ENCODE data around the gene IRX1. TPM values are rescaled to one million over a fixed set of nuclear protein-coding genes. Genes with fewer than 3 reads are reported as not detected.

The IRX1 gene
- total RNA-seq, 1 experiment from 2014 or later, result 4.1 TPM

GRCh38 chr5:3594510-3595005 is 1.1 kb upstream of the IRX1 start:
- Histone ChIP-seq H3K4ac (ENCODE audit: low read depth, low read length) (no peak overlapping the region), H2AFZ (ENCODE audit: low read length) (no peak overlapping the region), H3K9ac (ENCODE audit: extremely low read depth, insufficient read length, low read length) (no peak overlapping the region), H2BK12ac (ENCODE audit: insufficient read length, low read depth, low read length) (no peak overlapping the region), H4K20me1 (ENCODE audit: control insufficient read depth, insufficient read depth, insufficient read length) (no peaks in the 10 kb centered on the region), H3K79me2 (ENCODE audit: insufficient read depth, low read length) (no peaks in the 10 kb centered on the region), H3K4me2 (ENCODE audit: insufficient read depth, insufficient read length, low read length) (peak overlapping the region; percentile 40), H3K27ac (ENCODE audit: insufficient read length, low read depth, low read length) (no peak overlapping the region), H3K14ac (ENCODE audit: insufficient read depth, low read length) (no peak overlapping the region), H2BK20ac (ENCODE audit: low read depth, low read length, poor library complexity, severe bottlenecking) (no peak overlapping the region), H3K79me1 (ENCODE audit: insufficient read depth, low read depth, low read length, poor library complexity, severe bottlenecking) (no peaks in the 10 kb centered on the region), H4K91ac (ENCODE audit: insufficient read length, low read depth, low read length) (no peak overlapping the region), H2AK5ac (ENCODE audit: insufficient read length, low read length) (no peak overlapping the region), H3K4me1 (ENCODE audit: insufficient read depth, low read length) (0 out of 2 replicates have a peak, but pooled peaks cover 2% of the 10 kb centered on the region), H3K9me3 (ENCODE audit: control insufficient read depth, low read depth, low read length) (no peaks in the 10 kb centered on the region), H2BK120ac (ENCODE audit: low read depth, low read length, poor library complexity, severe bottlenecking) (no peak overlapping the region), H4K5ac (ENCODE audit: insufficient read length, low read depth, low read length) (no peak overlapping the region), H3K18ac (ENCODE audit: insufficient read length, low read depth, low read length) (no peak overlapping the region), H3K27me3 (ENCODE audit: insufficient read depth, low read length) (peaks cover 88% of the 10 kb centered on the region), H3K23me2 (ENCODE audit: insufficient read length, low read depth, low read length, poor library complexity, severe bottlenecking) (peaks cover 19% of the 10 kb centered on the region), H3K23ac (ENCODE audit: insufficient read length, low read depth, low read length) (no peak overlapping the region), H4K8ac (replicated peaks; ENCODE audit: insufficient read length, low read depth, low read length) (no peak overlapping the region), H3T11ph (ENCODE audit: low read length) (no peak overlapping the region), H3K56ac (ENCODE audit: insufficient read length, low read depth, low read length) (no peak overlapping the region), H2BK5ac (ENCODE audit: insufficient read length, low read length) (no peak overlapping the region), H2BK15ac (ENCODE audit: low read depth, low read length) (no peak overlapping the region)
- Mint-ChIP-seq H3K4me3 (peak overlapping the region; percentile 56 to 79), H3K9me3 (peaks cover 3 to 11% of the 10 kb centered on the region in 2 experiments; a peak in 2 of 5 replicates), H3K27me3 (ENCODE audit: low read depth) (peaks cover 93% of the 10 kb centered on the region), H3K27ac (no peak overlapping the region), H3K4me1 (peaks cover 46 to 59% of the 10 kb centered on the region in 2 experiments), H3K36me3 (ENCODE audit: insufficient read depth in 1 of 3, low read depth in 3 of 3) (peaks cover 0 to 2% (median 0%) of the 10 kb centered on the region in 3 experiments; a peak in 2 of 7 replicates)
- WGBS (ENCODE audit: extremely low coverage, insufficient read length, low lambda C conversion rate), result no CpG with 5 or more reads among the region's 52 CpGs
- peak; percentile 42 for TF ChIP-seq CTCF (conservative IDR thresholded peaks at IDR 0.05)
- DNase-seq, result peak; percentile 64

Data from H9 (cell line).